Activated T-helper 17 cell treated with anti-CD3 and anti-CD28 coated beads, Interleukin-2, amount 50 U/mL, for 72 hours (primary cell): ENCODE measurements around the gene MPDU1. TPM values are rescaled to one million over a fixed set of nuclear protein-coding genes. Genes with fewer than 3 reads are reported as not detected.

ENCODE experiments used
- ATAC-seq: fragments of 150-1000 bp; cut with Tn5 transposase; replicated peaks from 2 replicates; pipeline ENCODE4 v1.10.0; 2021; ENCODE audit warnings: mild to moderate bottlenecking, moderate library complexity
- H3K27ac Mint-ChIP-seq: one replicate; pipeline ENCODE4 v1.8.0; 2022; ENCODE audit warnings: mixed read lengths
- H3K27me3 Mint-ChIP-seq: one replicate; pipeline ENCODE4 v1.8.0; 2022; ENCODE audit warnings: mixed read lengths
- H3K36me3 Mint-ChIP-seq: one replicate; pipeline ENCODE4 v1.8.0; 2022; ENCODE audit warnings: low read depth, mild to moderate bottlenecking, mixed read lengths
- H3K4me1 Mint-ChIP-seq: one replicate; pipeline ENCODE4 v1.8.0; 2022; ENCODE audit warnings: mixed read lengths
- H3K4me3 Mint-ChIP-seq: one replicate; pipeline ENCODE4 v1.8.0; 2022; ENCODE audit warnings: mild to moderate bottlenecking, mixed read lengths
- H3K9me3 Mint-ChIP-seq: one replicate; pipeline ENCODE4 v1.8.0; 2022; ENCODE audit warnings: mixed read lengths
- total RNA-seq, 2 donors: library from RNA; stranded (reverse); gene quantifications; one replicate each; pipeline ENCODE4 v1.2.3, GENCODE V29; 2022

MPDU1 gene
- total RNA-seq, 2 donors from 2014 or later = 58.3 to 96.4 TPM

GRCh38 chr17:7572588-7573323 is 10.9 kb upstream of the MPDU1 start:
- no peaks in the 10 kb centered on the region for H3K9me3 Mint-ChIP-seq
- peak overlapping the region; percentile 97 for H3K27ac Mint-ChIP-seq
- peak; percentile 94 for ATAC-seq
- peaks cover 99% of the 10 kb centered on the region for H3K36me3 Mint-ChIP-seq
- peaks cover 22% of the 10 kb centered on the region for H3K4me1 Mint-ChIP-seq
- peak overlapping the region; percentile 96 for H3K4me3 Mint-ChIP-seq
- no peaks in the 10 kb centered on the region for H3K27me3 Mint-ChIP-seq

- peaks cover 100% of the 10 kb centered on the region for H3K36me3 Mint-ChIP-seq
- H3K27ac Mint-ChIP-seq = peak overlapping the region; percentile 93
- H3K9me3 Mint-ChIP-seq = no peaks in the 10 kb centered on the region
- peak overlapping the region; percentile 96 for H3K4me3 Mint-ChIP-seq
- peak; percentile 42 for ATAC-seq
- H3K4me1 Mint-ChIP-seq = peaks cover 28% of the 10 kb centered on the region
- H3K27me3 Mint-ChIP-seq = no peaks in the 10 kb centered on the region
Observed at GRCh38 chr17:7573324-7574080, 10.2 kb upstream of the MPDU1 start.

- H3K4me3 Mint-ChIP-seq = peak overlapping the region; percentile 96
- no peaks in the 10 kb centered on the region for H3K9me3 Mint-ChIP-seq
- ATAC-seq = no peak
Observed at GRCh38 chr17:7574176-7574953, 9.3 kb upstream of the MPDU1 start.

GRCh38 chr17:7575481-7575883 is 8.2 kb upstream of the MPDU1 start:
- H3K4me3 Mint-ChIP-seq = peak overlapping the region; percentile 96
- H3K4me1 Mint-ChIP-seq = peaks cover 44% of the 10 kb centered on the region
- no peaks in the 10 kb centered on the region for H3K27me3 Mint-ChIP-seq
- H3K27ac Mint-ChIP-seq = peak overlapping the region; percentile 93
- no peaks in the 10 kb centered on the region for H3K9me3 Mint-ChIP-seq
- ATAC-seq = no peak
- H3K36me3 Mint-ChIP-seq = peaks cover 100% of the 10 kb centered on the region

More at GRCh38 chr17:7574176-7574953, 9.3 kb upstream of the MPDU1 start:
- peaks cover 100% of the 10 kb centered on the region for H3K36me3 Mint-ChIP-seq
- peaks cover 33% of the 10 kb centered on the region for H3K4me1 Mint-ChIP-seq
- no peaks in the 10 kb centered on the region for H3K27me3 Mint-ChIP-seq
- peak overlapping the region; percentile 93 for H3K27ac Mint-ChIP-seq

GRCh38 chr17:7575959-7576358 is 7.7 kb upstream of the MPDU1 start:
- ATAC-seq = no peak
- Mint-ChIP-seq H3K27me3 (no peaks in the 10 kb centered on the region), H3K36me3 (peaks cover 100% of the 10 kb centered on the region), H3K4me3 (peak overlapping the region; percentile 96), H3K4me1 (peaks cover 48% of the 10 kb centered on the region), H3K27ac (peak overlapping the region; percentile 24), H3K9me3 (no peaks in the 10 kb centered on the region)

- Mint-ChIP-seq H3K27ac (peak overlapping the region; percentile 24), H3K9me3 (no peaks in the 10 kb centered on the region), H3K36me3 (peaks cover 100% of the 10 kb centered on the region), H3K27me3 (no peaks in the 10 kb centered on the region), H3K4me1 (peaks cover 47% of the 10 kb centered on the region), H3K4me3 (peak overlapping the region; percentile 96)
- ATAC-seq = no peak
Observed at GRCh38 chr17:7576432-7576937, 7.2 kb upstream of the MPDU1 start.

- no peaks in the 10 kb centered on the region for H3K27me3 Mint-ChIP-seq
Observed at GRCh38 chr17:7577327-7578199, 6.1 kb upstream of the MPDU1 start.

GRCh38 chr17:7579001-7579833 is 4.4 kb upstream of the MPDU1 start, which contains the start of gene CD68:
Gene CD68, plus strand, starts transcription at chr17:7579638. Its CDS starts 40 bp downstream, at chr17:7579678.
- no peaks in the 10 kb centered on the region for H3K9me3 Mint-ChIP-seq
- ATAC-seq = peak; percentile 79
- peaks cover 47% of the 10 kb centered on the region for H3K4me1 Mint-ChIP-seq
- peaks cover 88% of the 10 kb centered on the region for H3K36me3 Mint-ChIP-seq
- H3K27me3 Mint-ChIP-seq = no peaks in the 10 kb centered on the region
- peak within 1 kb of the TSS; percentile 95 for H3K27ac Mint-ChIP-seq
- H3K4me3 Mint-ChIP-seq = peak within 1 kb of the TSS; percentile 96

More at GRCh38 chr17:7577327-7578199, 6.1 kb upstream of the MPDU1 start:
- Mint-ChIP-seq H3K27ac (peak overlapping the region; percentile 62), H3K9me3 (no peaks in the 10 kb centered on the region), H3K36me3 (peaks cover 92% of the 10 kb centered on the region), H3K4me3 (peak overlapping the region; percentile 96), H3K4me1 (peaks cover 47% of the 10 kb centered on the region)
- ATAC-seq = no peak

- Mint-ChIP-seq H3K27ac (peak overlapping the region; percentile 95), H3K4me3 (peak overlapping the region; percentile 96), H3K36me3 (peaks cover 88% of the 10 kb centered on the region), H3K4me1 (peaks cover 44% of the 10 kb centered on the region), H3K27me3 (no peaks in the 10 kb centered on the region), H3K9me3 (no peaks in the 10 kb centered on the region)
- peak; percentile 3 for ATAC-seq
Observed at GRCh38 chr17:7579834-7580603, 3.6 kb upstream of the MPDU1 start.

GRCh38 chr17:7580604-7581575 is 2.8 kb upstream of the MPDU1 start:
- H3K4me1 Mint-ChIP-seq = peaks cover 48% of the 10 kb centered on the region
- peaks cover 86% of the 10 kb centered on the region for H3K36me3 Mint-ChIP-seq
- no peaks in the 10 kb centered on the region for H3K9me3 Mint-ChIP-seq
- ATAC-seq = no peak
- H3K27ac Mint-ChIP-seq = peak overlapping the region; percentile 95
- peak overlapping the region; percentile 96 for H3K4me3 Mint-ChIP-seq
- no peaks in the 10 kb centered on the region for H3K27me3 Mint-ChIP-seq
